ENCODE measurements around the gene SMARCA4.
A peak's percentile ranks its signal among the peaks of the same experiment; 100 is the strongest.
"Not testable (repeated sequence)": the region's sequence is repeated elsewhere in the genome, so short reads cannot be mapped to it uniquely, and the experiment has no call there.

The SMARCA4 gene

DNA sequence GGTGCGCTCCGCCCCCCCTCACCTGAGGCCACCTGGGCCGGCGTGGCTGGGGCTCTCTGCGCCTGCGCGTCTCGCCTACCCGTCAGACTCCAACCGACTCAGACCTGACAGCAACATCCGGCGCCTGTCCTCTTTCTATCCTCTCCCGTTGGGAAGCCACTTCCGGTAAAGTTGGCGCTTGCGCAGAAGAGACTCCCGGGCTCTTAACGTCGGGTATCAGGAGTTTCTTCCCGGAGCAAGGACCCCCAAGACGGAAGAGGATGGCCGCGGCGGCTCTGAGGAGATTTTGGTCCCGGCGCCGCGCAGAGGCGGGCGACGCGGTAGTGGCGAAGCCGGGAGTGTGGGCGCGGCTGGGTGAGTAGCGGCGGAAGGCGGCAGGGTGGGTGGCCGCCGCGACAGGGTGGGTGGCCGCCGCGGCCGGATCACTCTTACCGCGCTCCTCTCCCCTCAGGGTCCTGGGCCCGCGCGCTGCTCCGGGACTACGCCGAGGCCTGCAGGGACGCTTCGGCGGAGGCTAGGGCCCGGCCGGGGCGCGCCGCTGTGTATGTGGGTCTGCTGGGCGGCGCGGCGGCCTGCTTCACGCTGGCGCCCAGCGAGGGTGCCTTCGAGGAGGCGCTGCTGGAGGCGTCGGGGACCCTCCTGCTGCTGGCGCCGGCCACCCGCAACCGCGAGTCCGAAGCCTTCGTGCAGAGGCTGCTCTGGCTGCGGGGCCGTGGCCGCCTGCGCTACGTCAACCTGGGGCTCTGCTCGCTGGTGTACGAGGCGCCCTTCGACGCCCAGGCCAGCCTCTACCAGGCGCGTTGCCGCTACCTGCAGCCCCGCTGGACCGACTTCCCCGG is 32.0 kb upstream of the SMARCA4 start, which contains the start of the genes TIMM29 and YIPF2:
TSS of gene TIMM29 (plus strand) at position 249 of the 839 bp plus-strand sequence. CDS start at position 261, 12 bp downstream.
TSS of gene YIPF2 (minus strand) at position 77 of the 839 bp plus-strand sequence. CDS start 229 bp downstream, outside the sequence.
- DNase-seq (ENCODE audit: low read depth in 2 of 2) = peak; percentile 94

GRCh38 chr19:10929402-10929794 is 31.4 kb upstream of the SMARCA4 start:
- DNase-seq (ENCODE audit: low read depth in 2 of 2) = no peak

- no peak for DNase-seq (ENCODE audit: low read depth in 2 of 2)
These were observed 25.3 kb upstream of the SMARCA4 start for GRCh38 chr19:10935371-10936059.

DNA sequence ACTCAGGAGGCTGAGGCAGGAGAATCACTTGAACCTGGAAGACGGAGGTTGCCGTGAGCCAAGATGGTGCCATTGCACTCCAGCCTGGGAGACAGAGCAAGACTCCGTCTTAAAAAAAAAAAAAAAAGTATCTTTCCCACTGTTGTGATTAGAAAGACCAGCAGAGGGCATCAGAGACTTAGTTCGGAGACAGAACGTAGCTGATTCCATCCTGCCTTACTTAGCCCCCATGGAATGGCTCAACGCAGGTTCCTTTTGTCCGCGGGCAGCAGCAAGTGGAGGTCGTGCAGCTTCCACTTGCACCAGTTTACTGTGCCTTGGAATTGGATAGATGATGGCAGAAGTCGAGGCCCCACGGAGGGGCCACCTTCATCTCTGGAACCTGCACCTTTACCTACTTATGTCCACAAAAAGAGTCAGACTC is 24.2 kb upstream of the SMARCA4 start:
- no peak for DNase-seq (ENCODE audit: low read depth in 2 of 2)

GRCh38 chr19:10941649-10942048 is 19.2 kb upstream of the SMARCA4 start:
- DNase-seq (ENCODE audit: low read depth in 2 of 2) = not testable (repeated sequence)

- not testable (repeated sequence) for DNase-seq (ENCODE audit: low read depth in 2 of 2)
These were observed 17.4 kb upstream of the SMARCA4 start for GRCh38 chr19:10943412-10943811.

DNA sequence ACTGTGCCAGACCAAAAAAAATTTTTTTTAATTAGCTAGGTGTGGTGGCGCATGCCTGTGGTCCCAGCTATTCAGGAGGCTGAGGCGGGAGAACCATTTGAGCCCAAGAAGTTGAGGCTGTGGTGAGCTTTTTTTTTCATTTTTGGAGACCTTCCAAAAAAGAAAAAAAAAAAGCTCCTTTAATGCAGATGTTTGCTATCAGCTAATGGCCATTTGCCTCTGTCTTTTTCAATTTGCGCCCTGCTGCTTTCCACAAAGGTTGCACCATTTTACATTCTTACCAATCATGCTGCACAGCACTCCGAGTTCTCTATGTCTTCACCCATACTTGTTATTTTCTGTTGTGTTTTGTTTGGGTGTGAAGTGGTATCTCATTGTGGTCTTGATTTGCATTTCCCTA is 15.6 kb upstream of the SMARCA4 start:
- no peak for DNase-seq (ENCODE audit: low read depth in 2 of 2)

DNA sequence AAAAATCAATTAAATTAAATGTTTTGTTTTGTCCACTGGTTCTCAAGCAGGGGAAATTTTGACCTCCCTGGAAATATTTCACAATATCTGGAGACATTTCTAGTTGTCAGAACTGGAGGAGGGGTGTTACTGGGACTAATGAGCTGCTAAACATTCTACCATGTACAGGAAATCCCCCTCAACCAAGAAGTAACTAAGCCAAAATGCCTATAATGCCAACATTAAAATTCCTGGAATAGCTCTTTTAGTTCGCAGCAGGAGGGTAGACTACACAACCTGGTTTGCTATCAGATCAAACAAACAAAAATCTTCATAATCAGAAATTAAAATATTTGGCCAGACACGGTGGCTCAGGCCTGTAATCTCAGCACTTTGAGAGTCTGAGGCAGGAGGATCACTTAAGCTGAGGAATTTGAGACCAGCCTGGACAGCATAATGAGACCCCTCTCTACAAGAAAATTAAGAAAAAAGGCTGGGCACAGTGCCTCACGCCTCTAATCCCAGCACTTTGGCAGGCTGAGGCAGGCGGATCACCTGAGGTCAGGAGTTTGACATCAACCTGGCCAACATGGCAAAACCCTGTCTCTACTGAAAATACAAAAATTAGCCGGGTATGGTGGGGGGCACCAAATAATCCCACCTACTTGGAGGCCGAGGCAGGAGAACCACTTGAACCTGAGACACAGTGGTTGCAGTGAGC is 13.7 kb upstream of the SMARCA4 start:
- no peak for DNase-seq (ENCODE audit: low read depth in 2 of 2)

DNA sequence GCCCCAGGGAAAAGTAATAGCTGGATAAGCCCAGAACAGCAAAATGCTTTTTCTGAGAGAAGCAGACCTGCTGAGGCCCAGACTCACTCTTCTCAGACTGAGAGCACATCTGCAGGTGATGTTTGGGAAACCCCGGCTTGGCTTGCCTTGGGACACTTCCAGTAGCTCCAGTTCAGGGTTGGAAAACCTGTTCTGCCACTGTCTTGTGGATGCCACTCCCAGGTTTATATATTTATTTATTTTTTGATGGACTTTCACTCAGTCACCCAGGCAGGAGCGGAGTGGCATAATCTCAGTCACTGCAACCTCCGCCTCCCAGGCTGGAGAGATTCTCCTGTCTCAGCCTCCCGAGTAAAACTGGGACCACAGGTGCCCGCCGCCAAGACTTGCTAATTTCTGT is 8.0 kb upstream of the SMARCA4 start:
- no peak for DNase-seq (ENCODE audit: low read depth in 2 of 2)

GRCh38 chr19:10959277-10959968 is 1.4 kb upstream of the SMARCA4 start:
- not testable (repeated sequence) for DNase-seq (ENCODE audit: low read depth in 2 of 2)

DNA sequence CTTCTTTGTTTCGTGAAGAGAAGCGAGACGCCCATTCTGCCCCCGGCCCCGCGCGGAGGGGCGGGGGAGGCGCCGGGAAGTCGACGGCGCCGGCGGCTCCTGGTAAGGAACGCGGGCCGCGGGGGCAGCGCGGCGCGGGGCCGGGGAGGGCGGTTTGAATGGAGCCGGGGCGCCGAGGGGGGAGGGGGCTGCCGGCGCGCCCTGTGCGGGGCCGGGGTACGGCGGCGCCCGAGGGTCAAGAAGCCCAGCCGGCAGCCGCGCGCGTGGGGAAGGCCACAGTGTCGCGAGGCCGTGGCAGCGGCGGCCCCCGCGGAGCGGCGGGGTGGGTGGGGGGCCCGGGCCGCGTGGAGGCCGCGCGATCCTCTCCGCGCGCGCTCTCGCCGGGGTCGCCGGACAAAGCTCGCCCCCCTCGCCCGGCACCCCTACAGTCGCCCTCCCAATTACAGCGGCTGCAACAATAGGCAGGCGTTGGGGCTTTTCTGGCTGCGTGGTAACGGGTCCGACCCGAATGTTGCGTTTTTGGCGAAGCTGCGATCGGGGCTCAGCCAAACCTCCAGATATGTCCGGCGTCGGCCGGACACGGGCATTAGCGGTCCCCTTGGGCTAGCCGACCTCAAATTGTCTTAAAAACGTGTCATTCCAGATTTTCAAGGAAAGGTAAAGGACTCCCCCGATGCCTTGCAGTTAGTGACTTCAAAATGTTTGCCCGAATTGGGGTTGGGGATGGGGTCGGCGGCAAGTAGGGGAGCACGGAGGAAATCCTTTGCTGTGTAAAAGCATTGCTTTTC is 437 bp downstream of the SMARCA4 start:
- DNase-seq (ENCODE audit: low read depth in 2 of 2) = no peak

DNA sequence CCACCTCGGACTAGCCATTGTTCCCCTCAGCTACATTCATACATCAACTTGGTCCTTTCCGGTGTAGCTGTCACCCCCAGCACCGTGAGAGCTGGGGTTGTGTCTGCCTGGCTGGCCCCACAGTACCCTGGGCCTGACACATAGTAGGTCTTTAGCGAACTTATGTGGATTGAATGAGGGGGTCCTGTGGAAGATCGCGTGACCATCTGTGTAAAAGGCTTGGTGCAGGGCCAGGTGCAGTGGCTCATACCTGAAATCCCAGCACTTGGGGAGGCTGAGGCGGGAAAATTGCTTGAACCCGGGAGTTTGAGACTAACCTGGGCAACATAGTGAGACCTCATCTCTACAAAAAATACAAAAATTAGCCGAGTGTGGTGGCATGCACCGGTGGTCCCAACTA is 2.0 kb downstream of the SMARCA4 start:
- no peak for DNase-seq (ENCODE audit: low read depth in 2 of 2)

GRCh38 chr19:10963865-10964264 is 3.0 kb downstream of the SMARCA4 start:
- no peak for DNase-seq (ENCODE audit: low read depth in 2 of 2)

DNA sequence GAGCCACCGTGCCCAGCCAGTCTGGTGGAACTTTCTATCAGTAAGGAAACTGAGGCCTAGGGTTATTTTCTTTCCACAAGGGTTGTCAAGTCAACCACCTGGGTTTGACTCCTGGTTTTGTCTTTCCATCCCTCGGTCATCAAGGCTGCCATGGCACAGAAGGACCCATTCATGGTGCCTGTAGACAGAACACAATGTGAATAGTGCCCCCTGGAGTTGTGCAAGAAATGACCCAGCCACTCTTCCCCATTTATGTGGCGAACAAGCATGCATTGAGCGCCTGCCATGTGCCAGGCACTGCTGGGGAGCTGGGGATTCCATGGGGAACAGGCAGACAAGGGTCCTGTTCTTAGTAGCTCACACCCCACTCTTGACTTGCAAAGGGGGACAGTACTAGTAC is 4.1 kb downstream of the SMARCA4 start:
- no peak for DNase-seq (ENCODE audit: low read depth in 2 of 2)

DNA sequence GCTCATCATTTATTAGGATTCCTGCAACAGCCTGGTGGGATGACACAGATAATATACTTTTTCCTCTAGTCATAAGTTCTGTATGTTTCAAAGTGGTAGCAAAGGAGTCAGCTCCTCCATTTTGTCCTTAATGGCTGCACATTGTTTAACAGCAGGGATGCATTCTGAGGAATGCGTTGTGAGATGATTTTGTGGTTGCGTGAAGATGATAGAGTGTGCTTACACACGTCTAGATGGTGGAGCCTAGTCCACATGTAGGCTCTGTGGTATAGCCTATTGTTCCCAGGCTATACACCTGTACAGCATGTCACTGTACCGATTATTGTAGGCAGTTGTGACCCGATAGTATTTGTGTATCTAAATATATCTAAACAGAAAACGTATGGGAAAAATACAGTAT is 4.6 kb downstream of the SMARCA4 start:
- no peak for DNase-seq (ENCODE audit: low read depth in 2 of 2)

DNA sequence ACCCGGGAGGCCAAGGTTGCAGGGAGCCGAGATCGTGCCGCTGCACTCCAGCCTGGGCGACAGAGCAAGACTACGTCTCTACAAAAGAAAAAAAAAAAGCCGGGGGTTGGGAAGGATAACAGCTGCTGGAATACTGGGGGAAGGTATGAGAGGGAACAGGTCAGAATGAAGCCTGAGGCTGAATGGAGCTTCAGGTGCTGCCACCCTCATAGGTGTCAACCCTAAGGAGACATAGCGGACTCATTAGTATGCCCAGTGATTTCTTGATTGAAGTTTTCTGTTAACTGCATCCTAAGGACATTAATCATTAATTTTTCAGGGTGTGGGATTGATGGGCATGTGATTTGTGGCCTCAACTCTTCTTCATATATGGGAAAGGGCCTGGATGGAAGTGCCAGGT is 6.0 kb downstream of the SMARCA4 start:
- DNase-seq (ENCODE audit: low read depth in 2 of 2) = no peak

DNA sequence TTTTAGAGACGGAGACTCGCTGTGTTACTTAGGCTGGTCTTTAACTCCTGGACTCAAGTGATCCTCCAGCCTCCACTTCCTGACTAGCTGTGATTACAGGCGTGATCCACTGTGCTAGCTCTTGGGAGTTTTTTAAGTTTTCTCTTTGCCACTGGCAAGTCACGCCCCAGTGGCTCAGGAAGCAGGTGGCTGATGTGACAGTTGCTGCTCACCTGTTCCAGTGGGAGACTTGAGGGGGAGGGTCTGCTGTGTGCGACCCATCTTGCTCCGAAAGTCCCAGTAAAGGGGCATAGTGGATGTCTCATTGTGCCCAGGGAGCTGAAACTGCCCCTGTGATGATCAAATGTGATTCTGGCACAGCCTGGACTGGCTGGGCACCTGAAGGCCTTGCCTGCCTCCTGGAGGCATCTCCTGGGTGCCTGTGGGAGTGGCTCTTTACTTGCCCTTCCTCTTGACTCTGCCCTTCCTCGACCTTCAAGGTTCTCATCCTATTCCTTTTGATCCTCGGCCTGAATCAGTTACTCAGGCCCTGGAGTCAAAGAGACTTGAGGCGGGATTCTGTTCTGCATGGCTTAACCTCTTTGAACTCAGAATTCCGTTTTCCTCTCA is 7.8 kb downstream of the SMARCA4 start:
- no peak for DNase-seq (ENCODE audit: low read depth in 2 of 2)

DNA sequence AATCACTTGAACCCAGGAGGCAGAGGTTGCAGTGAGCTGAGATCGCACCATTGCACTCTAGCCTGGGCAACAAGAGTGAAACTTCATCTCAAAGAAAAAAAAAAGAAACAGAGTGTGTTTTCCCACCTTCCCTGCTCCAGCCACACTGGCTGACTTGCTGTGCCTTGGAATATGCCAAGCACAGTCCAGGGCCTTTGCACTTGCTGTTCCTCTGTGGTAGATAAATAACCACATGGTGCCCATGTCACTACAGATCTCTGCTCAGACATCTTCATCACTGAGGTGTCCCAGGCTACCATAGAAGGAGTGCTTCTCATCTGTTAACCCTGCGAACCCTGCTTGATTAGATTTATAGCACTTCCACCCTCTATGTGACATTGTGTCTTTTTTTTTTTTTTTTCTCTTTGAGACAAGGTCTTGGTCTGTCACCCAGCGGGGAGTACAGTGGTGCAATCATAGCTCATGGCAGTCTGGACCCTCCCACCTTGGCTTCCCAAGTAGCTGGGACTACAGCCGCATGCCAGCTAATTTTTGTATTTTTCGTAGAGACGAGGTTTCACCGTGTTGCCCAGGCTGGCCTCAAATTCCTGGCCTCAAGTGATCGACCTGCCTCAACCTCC is 10.4 kb downstream of the SMARCA4 start:
- no peak for DNase-seq (ENCODE audit: low read depth in 2 of 2)

DNA sequence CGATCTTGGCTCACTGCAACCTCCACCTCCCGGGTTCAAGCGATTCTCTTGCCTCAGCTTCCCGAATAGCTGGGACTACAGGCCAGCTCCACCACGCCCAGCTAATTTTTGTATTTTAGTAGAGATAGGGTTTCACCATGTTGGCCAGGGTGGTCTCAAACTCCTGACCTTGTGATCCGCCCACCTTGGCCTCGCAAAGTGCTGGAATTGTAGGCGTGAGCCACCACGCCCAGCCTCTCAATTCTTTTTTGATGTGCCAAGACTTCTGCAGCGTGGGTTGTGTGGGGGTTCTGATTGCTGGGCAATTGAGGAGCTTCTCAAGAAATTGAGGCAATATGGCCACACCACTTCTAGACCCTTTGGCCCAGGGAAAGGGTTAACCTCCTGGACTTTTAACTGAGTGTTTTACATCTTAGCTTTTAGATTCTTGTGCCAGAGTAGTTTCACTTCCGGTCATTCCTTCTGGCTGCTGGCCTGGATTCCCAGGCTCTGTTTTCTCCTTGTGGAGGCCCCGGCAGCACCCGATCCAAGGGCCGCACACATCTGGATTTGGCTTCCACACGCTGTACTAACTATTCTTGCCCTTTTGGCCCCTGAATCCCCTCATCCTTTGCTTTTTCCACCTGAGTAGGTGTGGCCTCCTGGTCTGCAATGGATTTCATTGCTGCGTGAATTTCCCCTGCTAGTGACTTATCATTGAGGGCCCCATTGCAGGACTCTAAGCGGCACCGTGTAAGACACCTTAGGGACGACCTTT is 14.7 kb downstream of the SMARCA4 start:
- no peak for DNase-seq (ENCODE audit: low read depth in 2 of 2)
